Regular cardiac myocyte (primary cell): Measurements from ENCODE around the gene OSTM1. TPM values are rescaled to one million over a fixed set of nuclear protein-coding genes. Genes with fewer than 3 reads are reported as not detected.

Experiments
- total RNA-seq: library from RNA; depleted of rRNA; stranded (reverse); fragments of >200 nt; gene quantifications from 2 replicates; pipeline ENCODE4 v1.2.3, GENCODE V29; 2014

Gene OSTM1
- 43.9 and 97.5 TPM in 2 replicates for total RNA-seq

GRCh38 chr6:108074359-108075144 lies at the start of gene OSTM1:
OSTM1 (minus strand) TSS chr6:108074741; CDS start chr6:108074651, 90 bp downstream.

Other genes starting within 250 kb of the OSTM1 start
- 18.6 and 24.0 TPM in 2 replicates for gene SEC63, start 116.5 kb downstream of the OSTM1 start, total RNA-seq
- gene NR2E1, start 91.3 kb upstream of the OSTM1 start, total RNA-seq = not detected in 2 replicates
- gene SNX3, start 186.3 kb upstream of the OSTM1 start, total RNA-seq = 181 and 192 TPM in 2 replicates
- gene AFG1L, start 220.3 kb upstream of the OSTM1 start, total RNA-seq = 3.5 and 7.0 TPM in 2 replicates